HEK293 (cell line): ENCODE measurements around the gene HYAL3.
A peak's percentile ranks its signal among the peaks of the same experiment; 100 is the strongest.

Experiments used
- CTCF ChIA-PET: fragments of 350-600 bp; formaldehyde crosslinking; extraction: SDS; loops from one replicate; lab custom pipeline; 2021; ENCODE audit warnings: antibody characterized with exemption; lab: Yijun Ruan, JAX
- POLR2A ChIA-PET: fragments of 300-600 bp; formaldehyde crosslinking; extraction: SDS; loops from one replicate; lab custom pipeline; 2020; ENCODE audit warnings: antibody characterized with exemption, inconsistent platforms; lab: Yijun Ruan, JAX
- H3K27ac ChIP-seq: fragments of 200-500 bp; sonication (Bioruptor generic); 2 replicates; pipeline ENCODE4 v1.5.1; 2014; ENCODE audit warnings: low read depth, low read length, control low read depth, inconsistent platforms; ENCODE audit errors: extremely low read depth
- H3K36me3 ChIP-seq, 2 experiments: fragments of 200-500 bp in 1 of 2; sonication (Bioruptor generic) in 1 of 2; 1 replicate in 1 of 2; 2 replicates in 1 of 2; pipeline ENCODE4 v1.5.1; 2014 to 2017; ENCODE audit warnings: inconsistent platforms in 2 of 2, low read length in 2 of 2; ENCODE audit not compliant: control insufficient read depth in 2 of 2, insufficient read depth in 1 of 2
- H3K4me1 ChIP-seq: fragments of 200-500 bp; sonication (Bioruptor generic); 2 replicates; pipeline ENCODE4 v1.5.1; 2014; ENCODE audit warnings: mild to moderate bottlenecking, low read length, inconsistent platforms; ENCODE audit not compliant: control insufficient read depth, insufficient read depth
- H3K4me3 ChIP-seq: 2 replicates; pipeline ENCODE4 v1.5.1; 2011; ENCODE audit warnings: low read depth, mild to moderate bottlenecking, control low read depth, low read length, moderate library complexity
- H3K9me3 ChIP-seq: fragments of 200-500 bp; sonication (Bioruptor generic); 2 replicates; pipeline ENCODE4 v1.5.1; 2014; ENCODE audit warnings: low read depth, low read length, inconsistent platforms; ENCODE audit not compliant: control insufficient read depth, insufficient read depth
- GLIS1 ChIP-seq: fragments of 450-650 bp; formaldehyde crosslinking; IDR thresholded peaks from 2 replicates; pipeline ENCODE4 v1.5.1; 2016; ENCODE audit warnings: missing biosample characterization, missing genetic modification characterization
- KLF1 ChIP-seq: fragments of 450-650 bp; formaldehyde crosslinking; IDR thresholded peaks from 2 replicates; pipeline ENCODE4 v1.5.1; 2016; ENCODE audit warnings: missing biosample characterization, missing genetic modification characterization
- MYNN ChIP-seq: fragments of 450-650 bp; formaldehyde crosslinking; IDR thresholded peaks from 2 replicates; pipeline ENCODE4 v1.5.1; 2016; ENCODE audit warnings: missing biosample characterization, missing genetic modification characterization, borderline replicate concordance
- ZBTB20 ChIP-seq: fragments of 450-650 bp; formaldehyde crosslinking; IDR thresholded peaks from 2 replicates; pipeline ENCODE4 v1.5.1; 2016; ENCODE audit warnings: missing biosample characterization, missing genetic modification characterization
- ZFHX2 ChIP-seq: fragments of 450-650 bp; formaldehyde crosslinking; conservative IDR thresholded peaks from 2 replicates; pipeline ENCODE4 v1.5.1; 2016; ENCODE audit warnings: missing biosample characterization, missing genetic modification characterization
- ZFP3 ChIP-seq: fragments of 450-650 bp; formaldehyde crosslinking; IDR thresholded peaks from 2 replicates; pipeline ENCODE4 v1.5.1; 2016; ENCODE audit warnings: low read depth, missing biosample characterization, missing genetic modification characterization
- ZNF133 ChIP-seq: fragments of 450-650 bp; formaldehyde crosslinking; IDR thresholded peaks from 2 replicates; pipeline ENCODE4 v1.5.1; 2016; ENCODE audit warnings: missing biosample characterization, missing genetic modification characterization
- ZNF214 ChIP-seq: fragments of 450-650 bp; formaldehyde crosslinking; IDR thresholded peaks from 2 replicates; pipeline ENCODE4 v1.5.1; 2017; ENCODE audit warnings: missing biosample characterization, mild to moderate bottlenecking, missing genetic modification characterization, borderline replicate concordance
- ZNF221 ChIP-seq: fragments of 450-650 bp; formaldehyde crosslinking; IDR thresholded peaks from 2 replicates; pipeline ENCODE4 v1.5.1; 2017; ENCODE audit warnings: missing biosample characterization, missing genetic modification characterization, borderline replicate concordance
- ZNF292 ChIP-seq: fragments of 450-650 bp; formaldehyde crosslinking; IDR thresholded peaks from 2 replicates; pipeline ENCODE4 v1.5.1; 2016; ENCODE audit warnings: low read depth, missing biosample characterization, missing genetic modification characterization, borderline replicate concordance
- ZNF571 ChIP-seq: fragments of 450-650 bp; formaldehyde crosslinking; IDR thresholded peaks from 2 replicates; pipeline ENCODE4 v1.5.0; 2017; ENCODE audit warnings: missing biosample characterization, missing genetic modification characterization
- ZNF621 ChIP-seq: fragments of 450-650 bp; formaldehyde crosslinking; IDR thresholded peaks from 2 replicates; pipeline ENCODE4 v1.5.1; 2017; ENCODE audit warnings: missing biosample characterization, missing genetic modification characterization
- ZNF664 ChIP-seq: fragments of 450-650 bp; formaldehyde crosslinking; IDR thresholded peaks from 2 replicates; pipeline ENCODE4 v1.5.1; 2016; ENCODE audit warnings: missing biosample characterization, missing genetic modification characterization
- TF ChIP-seq, protein P1 (sequence below): fragments of 450-650 bp; formaldehyde crosslinking; IDR thresholded peaks from 2 replicates; pipeline ENCODE4 v1.5.1; 2016; ENCODE audit warnings: missing biosample characterization, missing genetic modification characterization
- TF ChIP-seq, protein P2 (sequence below): fragments of 450-650 bp; formaldehyde crosslinking; IDR thresholded peaks from 2 replicates; pipeline ENCODE4 v1.5.1; 2017; ENCODE audit warnings: missing biosample characterization, missing genetic modification characterization
- TF ChIP-seq, protein P3 (sequence below): fragments of 450-650 bp; formaldehyde crosslinking; IDR thresholded peaks from 2 replicates; pipeline ENCODE4 v1.5.1; 2016; ENCODE audit warnings: missing biosample characterization, missing genetic modification characterization
- TF ChIP-seq, protein P4 (sequence below): fragments of 450-650 bp; formaldehyde crosslinking; IDR thresholded peaks from 2 replicates; pipeline ENCODE4 v1.5.1; 2016; ENCODE audit warnings: missing biosample characterization, missing genetic modification characterization, borderline replicate concordance
- TF ChIP-seq, protein P5 (sequence below): sonication (generic); formaldehyde crosslinking; IDR thresholded peaks from 2 replicates; pipeline ENCODE4 v1.8.1; 2022; ENCODE audit warnings: mild to moderate bottlenecking, moderate library complexity, missing genetic modification reagents

HYAL3 gene

DNA sequence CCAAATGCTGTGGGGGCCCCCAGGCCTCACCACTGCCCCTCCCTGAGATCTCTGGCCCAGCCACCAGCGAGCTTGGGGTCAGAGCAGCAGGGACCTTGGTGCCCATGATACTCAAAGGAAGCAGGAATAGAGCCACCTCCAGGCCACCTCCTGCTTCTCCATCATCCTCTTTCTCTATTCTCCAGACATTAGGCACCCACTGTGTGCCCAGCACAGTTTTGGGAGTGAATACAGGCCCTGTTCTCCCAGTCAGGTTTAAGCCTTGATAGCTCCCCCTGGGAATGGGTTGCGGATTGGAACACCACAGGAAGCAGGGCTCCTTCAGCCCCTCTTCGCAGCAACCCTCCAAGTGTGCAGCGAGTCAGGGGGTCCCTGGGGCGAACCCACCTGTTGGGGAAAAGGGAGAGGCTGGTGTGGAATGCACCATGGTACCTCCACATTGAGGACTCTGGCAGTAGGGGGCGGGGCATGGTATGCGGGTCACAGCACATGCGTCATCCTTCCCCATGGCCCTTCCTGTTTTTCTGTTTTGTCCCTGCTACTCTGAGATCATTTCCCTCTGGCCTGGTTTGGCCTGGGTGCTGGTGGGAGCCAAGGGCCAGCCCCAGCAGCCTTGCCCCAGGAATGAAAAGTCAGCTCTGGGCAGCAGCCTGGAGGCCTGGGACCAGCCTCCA lies 44.5 kb downstream of the HYAL3 start:
- Histone ChIP-seq H3K36me3 (peaks cover 5 to 54% of the 10 kb centered on the region in 2 experiments), H3K9me3 (no peaks in the 10 kb centered on the region), H3K4me1 (no peaks in the 10 kb centered on the region; the same call in 1 of the 2 replicates), H3K27ac (no peak overlapping the region), H3K4me3 (no peak overlapping the region)
- ChIA-PET CTCF (interaction anchor here (0.7 to 2.5 kb wide), 4 partner anchors 8 to 701 kb away, joined by 3 to 20 read pairs (median 3); no protein-coding TSS in a partner anchor), POLR2A (interaction anchor here (1.6 kb wide), 1 partner anchor 10 kb away, joined by 4 read pairs; no protein-coding TSS in a partner anchor)
- TF ChIP-seq, protein P1, sequence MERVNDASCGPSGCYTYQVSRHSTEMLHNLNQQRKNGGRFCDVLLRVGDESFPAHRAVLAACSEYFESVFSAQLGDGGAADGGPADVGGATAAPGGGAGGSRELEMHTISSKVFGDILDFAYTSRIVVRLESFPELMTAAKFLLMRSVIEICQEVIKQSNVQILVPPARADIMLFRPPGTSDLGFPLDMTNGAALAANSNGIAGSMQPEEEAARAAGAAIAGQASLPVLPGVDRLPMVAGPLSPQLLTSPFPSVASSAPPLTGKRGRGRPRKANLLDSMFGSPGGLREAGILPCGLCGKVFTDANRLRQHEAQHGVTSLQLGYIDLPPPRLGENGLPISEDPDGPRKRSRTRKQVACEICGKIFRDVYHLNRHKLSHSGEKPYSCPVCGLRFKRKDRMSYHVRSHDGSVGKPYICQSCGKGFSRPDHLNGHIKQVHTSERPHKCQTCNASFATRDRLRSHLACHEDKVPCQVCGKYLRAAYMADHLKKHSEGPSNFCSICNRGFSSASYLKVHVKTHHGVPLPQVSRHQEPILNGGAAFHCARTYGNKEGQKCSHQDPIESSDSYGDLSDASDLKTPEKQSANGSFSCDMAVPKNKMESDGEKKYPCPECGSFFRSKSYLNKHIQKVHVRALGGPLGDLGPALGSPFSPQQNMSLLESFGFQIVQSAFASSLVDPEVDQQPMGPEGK (tag by site-specific recombination): no peak
- TF ChIP-seq, protein P2, sequence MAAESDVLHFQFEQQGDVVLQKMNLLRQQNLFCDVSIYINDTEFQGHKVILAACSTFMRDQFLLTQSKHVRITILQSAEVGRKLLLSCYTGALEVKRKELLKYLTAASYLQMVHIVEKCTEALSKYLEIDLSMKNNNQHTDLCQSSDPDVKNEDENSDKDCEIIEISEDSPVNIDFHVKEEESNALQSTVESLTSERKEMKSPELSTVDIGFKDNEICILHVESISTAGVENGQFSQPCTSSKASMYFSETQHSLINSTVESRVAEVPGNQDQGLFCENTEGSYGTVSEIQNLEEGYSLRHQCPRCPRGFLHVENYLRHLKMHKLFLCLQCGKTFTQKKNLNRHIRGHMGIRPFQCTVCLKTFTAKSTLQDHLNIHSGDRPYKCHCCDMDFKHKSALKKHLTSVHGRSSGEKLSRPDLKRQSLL (tag by site-specific recombination): peak; percentile 37; the same call in 1 of the 2 replicates

DNA sequence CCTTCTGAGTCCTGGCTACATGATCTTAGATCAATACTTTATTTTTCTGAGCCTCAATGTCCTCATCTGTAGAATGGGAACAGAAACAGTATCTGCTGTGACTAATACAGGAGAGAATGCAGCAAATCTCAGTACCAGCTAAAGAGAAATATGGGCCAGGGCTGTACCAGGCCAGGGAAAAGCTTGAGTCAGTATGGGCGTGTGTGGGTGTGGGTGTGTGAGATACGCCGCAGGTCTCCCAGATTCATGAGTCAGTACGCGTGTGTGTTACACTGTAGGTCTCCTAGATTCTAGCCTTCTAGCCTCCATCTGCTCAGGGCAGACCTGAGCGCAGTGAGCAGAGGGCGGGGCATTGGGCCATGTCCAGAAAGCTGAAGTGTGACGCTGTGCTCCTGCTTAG lies 48.0 kb downstream of the HYAL3 start:
- TF ChIP-seq ZNF133 (tag by site-specific recombination): no peak
- TF ChIP-seq, protein P3, sequence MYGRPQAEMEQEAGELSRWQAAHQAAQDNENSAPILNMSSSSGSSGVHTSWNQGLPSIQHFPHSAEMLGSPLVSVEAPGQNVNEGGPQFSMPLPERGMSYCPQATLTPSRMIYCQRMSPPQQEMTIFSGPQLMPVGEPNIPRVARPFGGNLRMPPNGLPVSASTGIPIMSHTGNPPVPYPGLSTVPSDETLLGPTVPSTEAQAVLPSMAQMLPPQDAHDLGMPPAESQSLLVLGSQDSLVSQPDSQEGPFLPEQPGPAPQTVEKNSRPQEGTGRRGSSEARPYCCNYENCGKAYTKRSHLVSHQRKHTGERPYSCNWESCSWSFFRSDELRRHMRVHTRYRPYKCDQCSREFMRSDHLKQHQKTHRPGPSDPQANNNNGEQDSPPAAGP: peak; percentile 62; the same call in 1 of the 2 replicates
- TF ChIP-seq ZNF621 (tag by site-specific recombination): no peak
- no peak for TF ChIP-seq ZNF221 (tag by site-specific recombination)
- TF ChIP-seq ZFHX2 (tag by site-specific recombination): peak; percentile 57
- TF ChIP-seq KLF1: peak; percentile 80
- TF ChIP-seq ZNF292 (tag by site-specific recombination): no peak
- ChIA-PET POLR2A (interaction anchor here (1.1 kb wide), 1 partner anchor 24 kb away, joined by 3 read pairs; no protein-coding TSS in a partner anchor), CTCF (interaction anchor here (0.8 to 5.5 kb wide), 4 partner anchors 13 to 70 kb away, joined by 3 to 71 read pairs (median 4); partner anchors contain the start of gene GNAT1)
- H3K36me3 ChIP-seq: peaks cover 0 to 32% of the 10 kb centered on the region in 2 experiments; a peak in 2 of 3 replicates
- no peaks in the 10 kb centered on the region for H3K9me3 ChIP-seq
- no peak overlapping the region for H3K27ac ChIP-seq
- no peaks in the 10 kb centered on the region for H3K4me1 ChIP-seq
- no peak overlapping the region for H3K4me3 ChIP-seq

DNA sequence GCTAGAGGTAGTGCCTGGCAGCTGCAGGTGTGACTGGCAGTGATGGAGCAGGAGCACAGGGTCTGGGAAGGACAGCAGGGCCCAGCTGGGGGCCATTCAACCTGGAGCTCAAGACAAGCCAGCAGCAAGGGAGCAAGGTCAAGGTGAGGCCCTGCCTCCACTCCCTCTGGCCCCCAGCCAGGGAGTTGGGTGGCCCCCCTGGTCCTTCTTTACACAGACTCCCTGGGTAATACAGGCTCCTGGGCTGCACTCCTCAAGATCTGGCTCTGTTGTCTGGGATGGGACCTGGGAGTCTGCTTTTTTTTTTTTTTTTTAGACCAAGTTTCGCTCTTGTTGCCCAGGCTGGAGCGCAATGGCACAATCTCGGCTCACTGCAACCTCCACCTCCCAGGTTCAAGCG lies 48.7 kb downstream of the HYAL3 start:
- Histone ChIP-seq H3K4me1 (0 out of 2 replicates have a peak, but pooled peaks cover 4% of the 10 kb centered on the region), H3K36me3 (peaks cover 0 to 30% of the 10 kb centered on the region in 2 experiments; a peak in 2 of 3 replicates), H3K9me3 (no peaks in the 10 kb centered on the region), H3K27ac (no peak overlapping the region), H3K4me3 (no peak overlapping the region)
- TF ChIP-seq ZBTB20 (tag by site-specific recombination): peak; percentile 75
- TF ChIP-seq, protein P4, sequence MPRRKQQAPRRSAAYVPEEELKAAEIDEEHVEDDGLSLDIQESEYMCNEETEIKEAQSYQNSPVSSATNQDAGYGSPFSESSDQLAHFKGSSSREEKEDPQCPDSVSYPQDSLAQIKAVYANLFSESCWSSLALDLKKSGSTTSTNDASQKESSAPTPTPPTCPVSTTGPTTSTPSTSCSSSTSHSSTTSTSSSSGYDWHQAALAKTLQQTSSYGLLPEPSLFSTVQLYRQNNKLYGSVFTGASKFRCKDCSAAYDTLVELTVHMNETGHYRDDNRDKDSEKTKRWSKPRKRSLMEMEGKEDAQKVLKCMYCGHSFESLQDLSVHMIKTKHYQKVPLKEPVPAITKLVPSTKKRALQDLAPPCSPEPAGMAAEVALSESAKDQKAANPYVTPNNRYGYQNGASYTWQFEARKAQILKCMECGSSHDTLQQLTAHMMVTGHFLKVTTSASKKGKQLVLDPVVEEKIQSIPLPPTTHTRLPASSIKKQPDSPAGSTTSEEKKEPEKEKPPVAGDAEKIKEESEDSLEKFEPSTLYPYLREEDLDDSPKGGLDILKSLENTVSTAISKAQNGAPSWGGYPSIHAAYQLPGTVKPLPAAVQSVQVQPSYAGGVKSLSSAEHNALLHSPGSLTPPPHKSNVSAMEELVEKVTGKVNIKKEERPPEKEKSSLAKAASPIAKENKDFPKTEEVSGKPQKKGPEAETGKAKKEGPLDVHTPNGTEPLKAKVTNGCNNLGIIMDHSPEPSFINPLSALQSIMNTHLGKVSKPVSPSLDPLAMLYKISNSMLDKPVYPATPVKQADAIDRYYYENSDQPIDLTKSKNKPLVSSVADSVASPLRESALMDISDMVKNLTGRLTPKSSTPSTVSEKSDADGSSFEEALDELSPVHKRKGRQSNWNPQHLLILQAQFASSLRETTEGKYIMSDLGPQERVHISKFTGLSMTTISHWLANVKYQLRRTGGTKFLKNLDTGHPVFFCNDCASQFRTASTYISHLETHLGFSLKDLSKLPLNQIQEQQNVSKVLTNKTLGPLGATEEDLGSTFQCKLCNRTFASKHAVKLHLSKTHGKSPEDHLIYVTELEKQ: no peak
- TF ChIP-seq, protein P5, sequence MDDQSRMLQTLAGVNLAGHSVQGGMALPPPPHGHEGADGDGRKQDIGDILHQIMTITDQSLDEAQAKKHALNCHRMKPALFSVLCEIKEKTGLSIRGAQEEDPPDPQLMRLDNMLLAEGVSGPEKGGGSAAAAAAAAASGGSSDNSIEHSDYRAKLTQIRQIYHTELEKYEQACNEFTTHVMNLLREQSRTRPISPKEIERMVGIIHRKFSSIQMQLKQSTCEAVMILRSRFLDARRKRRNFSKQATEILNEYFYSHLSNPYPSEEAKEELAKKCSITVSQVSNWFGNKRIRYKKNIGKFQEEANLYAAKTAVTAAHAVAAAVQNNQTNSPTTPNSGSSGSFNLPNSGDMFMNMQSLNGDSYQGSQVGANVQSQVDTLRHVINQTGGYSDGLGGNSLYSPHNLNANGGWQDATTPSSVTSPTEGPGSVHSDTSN (CRISPR knock-in tag): no peak
- TF ChIP-seq ZNF214 (tag by site-specific recombination): no peak
- TF ChIP-seq ZNF571 (tag by site-specific recombination): no peak
- no peak for TF ChIP-seq MYNN (tag by site-specific recombination)
- no peak for TF ChIP-seq ZFP3 (tag by site-specific recombination)
- TF ChIP-seq ZNF664: no peak
- TF ChIP-seq GLIS1 (tag by site-specific recombination): peak; percentile 69
- ChIA-PET CTCF (interaction anchor here (1.0 to 5.5 kb wide), 3 partner anchors 24 to 56 kb away, joined by 3 to 71 read pairs (median 5); partner anchors contain the start of gene GNAT1), POLR2A (interaction anchor here (0.6 to 1.2 kb wide), 3 partner anchors 23 to 558 kb away, joined by 3 to 9 read pairs (median 8); no protein-coding TSS in a partner anchor)
